Coronary artery (tissue), 2 donors: ENCODE results near the gene IMMT.
"Not testable (repeated sequence)": the region's sequence is repeated elsewhere in the genome, so short reads cannot be mapped to it uniquely, and the experiment has no call there.

Source experiments
- DNase-seq: peaks from one replicate; pipeline ENCODE4 v3.0.0-alpha.2; 2017; ENCODE audit warnings: low spot score
- H3K27ac ChIP-seq, 2 donors: fragments of 200-600 bp; sonication (generic); one replicate each; pipeline ENCODE4 v1.5.1; 2016 to 2019
- H3K4me3 ChIP-seq: fragments of 200-600 bp; sonication (generic); 2 replicates; pipeline ENCODE4 v1.5.1; 2016; ENCODE audit warnings: mild to moderate bottlenecking, moderate library complexity
- TF ChIP-seq, protein P1 (sequence below): fragments of 200-600 bp; sonication (generic); IDR thresholded peaks from one replicate; pipeline ENCODE4 v1.5.1; 2019; ENCODE audit warnings: antibody characterized with exemption

Gene IMMT

DNA sequence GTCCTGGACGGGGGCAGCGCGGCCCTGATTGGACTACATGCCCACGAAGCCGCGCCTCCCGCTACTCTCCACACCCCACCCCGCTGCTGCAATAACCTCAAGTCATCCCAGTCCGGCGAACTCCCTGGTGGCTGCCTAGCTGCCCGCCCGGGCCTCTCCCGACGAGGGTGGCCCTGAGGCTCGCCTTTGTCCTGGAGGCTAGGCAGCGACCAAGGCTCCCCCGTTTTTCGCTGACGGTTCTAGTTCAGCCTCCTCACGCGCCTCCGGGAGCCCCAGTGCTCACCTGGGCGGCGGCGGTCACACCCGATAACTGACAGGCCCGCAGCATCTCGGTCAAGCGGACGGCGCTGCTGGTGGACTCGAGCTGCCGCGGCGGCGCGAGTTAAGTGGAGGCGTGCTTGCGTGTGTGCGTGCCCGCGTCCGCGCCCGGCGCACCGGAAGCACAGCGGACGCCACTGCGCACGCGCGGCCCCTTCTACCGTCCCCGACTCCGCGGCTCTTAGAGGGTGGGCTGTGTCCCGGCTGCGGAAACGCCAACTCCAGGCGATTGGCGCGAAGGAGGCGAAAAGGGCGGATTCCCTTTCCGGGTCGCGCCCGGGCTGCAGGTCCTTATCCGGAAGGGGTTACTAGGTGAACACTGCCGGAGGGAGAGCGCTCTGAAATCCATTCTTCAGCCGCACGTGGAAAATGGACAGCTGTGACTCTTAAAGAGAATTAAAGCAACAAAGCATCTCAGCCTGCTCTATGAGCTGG, at the start of gene IMMT:
IMMT (minus strand) TSS at position 408 of the 753 bp plus-strand sequence; CDS start at position 328, 80 bp downstream.
- DNase-seq = peak; percentile 99
- H3K4me3 ChIP-seq = peak within 1 kb of the TSS; percentile 98
- TF ChIP-seq, protein P1, sequence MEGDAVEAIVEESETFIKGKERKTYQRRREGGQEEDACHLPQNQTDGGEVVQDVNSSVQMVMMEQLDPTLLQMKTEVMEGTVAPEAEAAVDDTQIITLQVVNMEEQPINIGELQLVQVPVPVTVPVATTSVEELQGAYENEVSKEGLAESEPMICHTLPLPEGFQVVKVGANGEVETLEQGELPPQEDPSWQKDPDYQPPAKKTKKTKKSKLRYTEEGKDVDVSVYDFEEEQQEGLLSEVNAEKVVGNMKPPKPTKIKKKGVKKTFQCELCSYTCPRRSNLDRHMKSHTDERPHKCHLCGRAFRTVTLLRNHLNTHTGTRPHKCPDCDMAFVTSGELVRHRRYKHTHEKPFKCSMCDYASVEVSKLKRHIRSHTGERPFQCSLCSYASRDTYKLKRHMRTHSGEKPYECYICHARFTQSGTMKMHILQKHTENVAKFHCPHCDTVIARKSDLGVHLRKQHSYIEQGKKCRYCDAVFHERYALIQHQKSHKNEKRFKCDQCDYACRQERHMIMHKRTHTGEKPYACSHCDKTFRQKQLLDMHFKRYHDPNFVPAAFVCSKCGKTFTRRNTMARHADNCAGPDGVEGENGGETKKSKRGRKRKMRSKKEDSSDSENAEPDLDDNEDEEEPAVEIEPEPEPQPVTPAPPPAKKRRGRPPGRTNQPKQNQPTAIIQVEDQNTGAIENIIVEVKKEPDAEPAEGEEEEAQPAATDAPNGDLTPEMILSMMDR = no peak
- H3K27ac ChIP-seq = peak within 1 kb of the TSS; percentile 99 to 100

DNA sequence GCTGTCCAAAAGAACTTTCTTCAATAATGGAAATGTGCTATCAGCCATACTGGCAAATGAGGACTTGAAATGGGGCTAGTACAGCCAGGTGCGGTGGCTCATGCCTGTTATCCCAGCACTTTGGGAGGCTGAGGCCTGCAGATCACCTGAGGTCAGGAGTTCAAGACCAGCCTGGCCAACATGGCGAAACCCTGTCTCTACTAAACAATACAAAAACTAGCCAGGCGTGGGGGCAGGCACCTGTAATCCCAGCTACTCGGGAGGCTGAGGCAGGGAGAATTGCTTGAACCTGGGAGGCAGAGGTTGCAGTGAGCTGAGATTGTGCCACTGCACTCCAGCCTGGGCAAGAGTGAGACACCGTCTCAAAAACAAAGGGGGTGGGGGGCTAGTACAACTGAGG, 49.5 kb upstream of the IMMT start:
- not testable (repeated sequence) for H3K27ac ChIP-seq, DNase-seq, H3K4me3 ChIP-seq

DNA sequence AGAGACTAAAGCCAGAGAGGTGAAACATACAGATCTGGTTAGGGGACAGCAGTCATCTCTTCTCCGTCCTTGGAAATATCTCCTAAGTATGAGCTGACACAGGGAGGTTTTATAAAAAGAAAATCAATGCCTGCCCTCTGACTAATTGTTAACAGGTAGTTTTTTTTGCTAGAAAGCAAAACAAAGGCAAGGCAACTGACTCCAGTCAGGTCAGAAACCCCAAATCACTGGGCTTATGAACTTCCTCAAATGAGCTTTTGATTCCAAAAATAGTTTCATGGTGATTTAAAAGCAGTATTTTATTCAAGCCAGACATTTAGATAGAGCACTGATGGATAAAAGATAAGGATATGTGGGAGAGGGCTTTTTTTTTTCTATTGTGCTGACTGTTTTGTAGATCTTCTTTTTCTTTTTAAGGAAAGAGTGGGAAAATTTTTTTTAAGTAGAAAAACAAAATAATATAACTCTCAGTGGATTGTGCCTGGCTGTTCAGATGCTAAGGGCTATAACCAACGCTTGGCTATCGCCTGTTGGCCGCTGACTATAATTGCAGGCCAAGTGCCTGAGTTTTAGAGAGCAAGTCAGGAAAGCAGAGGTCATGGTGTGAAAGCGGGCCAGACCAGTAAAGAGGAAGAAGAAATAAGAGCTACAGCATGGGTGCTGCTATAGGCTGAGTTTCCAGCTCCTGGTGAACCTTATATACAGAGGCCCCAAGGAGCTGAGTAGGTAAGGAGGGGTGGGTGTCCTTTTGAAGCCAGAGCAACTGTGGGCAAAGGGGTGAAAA, 48.9 kb upstream of the IMMT start:
- no peak overlapping the region for H3K4me3 ChIP-seq
- DNase-seq = peak; percentile 9
- peak overlapping the region in 1 of 2 donors; percentile 49 for H3K27ac ChIP-seq
- TF ChIP-seq, protein P1 = no peak

DNA sequence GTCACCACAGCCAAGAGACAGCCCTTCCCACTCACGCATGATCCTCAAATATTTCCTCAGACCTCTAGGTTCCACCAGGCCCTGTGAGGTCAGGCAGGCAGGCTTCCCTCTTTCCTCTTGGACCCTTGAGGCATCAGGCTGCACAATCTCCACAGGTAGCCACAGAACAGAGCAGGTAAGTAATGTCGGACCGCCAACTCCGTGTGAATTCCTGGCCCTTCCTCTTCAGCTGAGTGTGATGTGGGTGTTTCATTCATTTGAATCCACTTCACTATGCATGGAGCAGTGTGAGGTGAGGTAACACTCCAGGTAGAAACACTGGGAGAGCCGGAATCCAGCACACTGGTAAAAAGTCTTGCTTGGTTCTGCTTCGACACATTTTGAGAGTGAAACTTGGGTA, 48.0 kb upstream of the IMMT start:
- H3K4me3 ChIP-seq = no peak overlapping the region
- TF ChIP-seq, protein P1 = no peak
- H3K27ac ChIP-seq = peak overlapping the region in 1 of 2 donors; percentile 49
- DNase-seq = no peak

DNA sequence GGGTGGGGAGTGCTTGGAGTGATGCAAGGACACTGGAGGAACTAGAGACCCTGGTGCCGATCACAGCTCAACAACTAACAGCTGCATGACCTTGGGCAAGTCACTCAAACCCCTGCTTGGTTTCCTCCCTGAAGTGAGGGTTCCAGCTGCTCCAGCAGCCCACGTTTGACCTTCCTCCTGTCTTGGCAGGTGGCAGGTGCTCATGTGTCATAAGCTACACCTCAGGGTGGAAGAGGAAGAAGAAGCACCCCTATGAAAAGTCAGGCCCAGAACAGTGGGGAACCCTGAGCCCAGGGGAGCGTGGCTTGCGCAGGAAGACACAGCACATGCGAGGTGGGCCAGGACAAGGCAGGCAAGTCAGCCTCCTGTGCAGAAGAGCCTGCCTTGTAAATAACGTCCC, 46.3 kb upstream of the IMMT start:
- TF ChIP-seq, protein P1 = no peak
- DNase-seq = no peak
- Histone ChIP-seq H3K27ac (no peak overlapping the region), H3K4me3 (no peak overlapping the region)

DNA sequence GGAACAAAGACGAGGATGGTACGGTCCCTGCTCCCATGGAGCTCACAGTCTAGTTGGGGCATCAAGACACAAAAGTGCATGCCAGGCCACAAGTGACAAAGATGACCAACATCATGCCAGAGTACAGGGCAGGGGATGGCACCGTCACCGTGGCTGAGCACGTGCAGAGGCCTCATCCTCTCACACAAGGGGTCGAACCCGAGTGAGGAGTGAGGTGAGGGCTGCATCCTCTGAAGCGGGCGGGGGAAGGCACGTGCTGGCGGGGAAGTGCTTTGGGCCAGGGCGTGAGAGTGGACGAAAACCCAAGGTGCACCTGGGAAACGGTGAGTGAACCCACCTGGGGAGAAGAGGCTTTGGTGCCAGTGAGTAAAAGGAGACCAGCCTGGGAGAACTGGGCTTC, 45.0 kb upstream of the IMMT start:
- DNase-seq = no peak
- Histone ChIP-seq H3K4me3 (no peak overlapping the region), H3K27ac (no peak overlapping the region)
- TF ChIP-seq, protein P1 = no peak

DNA sequence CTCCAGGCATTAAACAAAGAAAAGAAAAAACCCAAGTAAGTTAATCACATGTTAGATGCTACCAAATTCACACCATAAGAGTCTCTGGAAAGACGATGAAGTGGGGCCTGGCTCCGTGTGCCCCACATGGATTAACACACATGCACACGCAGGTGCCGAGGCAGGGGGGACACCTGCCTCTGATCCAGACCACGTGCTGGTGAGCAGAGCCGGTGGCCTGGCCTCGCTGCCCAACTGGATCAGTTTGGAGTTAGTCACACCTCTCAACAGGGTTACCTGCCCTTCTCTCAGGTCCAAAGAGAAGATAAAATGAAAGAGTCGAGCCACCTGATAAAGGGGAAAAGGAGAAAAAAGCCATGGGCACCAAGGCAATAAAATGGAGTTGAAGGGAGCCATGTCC, 44.5 kb upstream of the IMMT start:
- TF ChIP-seq, protein P1 = no peak
- no peak for DNase-seq
- H3K27ac ChIP-seq = no peak overlapping the region
- H3K4me3 ChIP-seq = no peak overlapping the region
